Fibroblast of upper back skin (primary cell): ENCODE results near the gene PLTP.
"Not testable (repeated sequence)": the region's sequence is repeated elsewhere in the genome, so short reads cannot be mapped to it uniquely, and the experiment has no call there.

Experiments
- DNase-seq: peaks from one replicate; pipeline ENCODE4 v3.0.0-alpha.2; 2013

PLTP gene, protein sequence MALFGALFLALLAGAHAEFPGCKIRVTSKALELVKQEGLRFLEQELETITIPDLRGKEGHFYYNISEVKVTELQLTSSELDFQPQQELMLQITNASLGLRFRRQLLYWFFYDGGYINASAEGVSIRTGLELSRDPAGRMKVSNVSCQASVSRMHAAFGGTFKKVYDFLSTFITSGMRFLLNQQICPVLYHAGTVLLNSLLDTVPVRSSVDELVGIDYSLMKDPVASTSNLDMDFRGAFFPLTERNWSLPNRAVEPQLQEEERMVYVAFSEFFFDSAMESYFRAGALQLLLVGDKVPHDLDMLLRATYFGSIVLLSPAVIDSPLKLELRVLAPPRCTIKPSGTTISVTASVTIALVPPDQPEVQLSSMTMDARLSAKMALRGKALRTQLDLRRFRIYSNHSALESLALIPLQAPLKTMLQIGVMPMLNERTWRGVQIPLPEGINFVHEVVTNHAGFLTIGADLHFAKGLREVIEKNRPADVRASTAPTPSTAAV

DNA sequence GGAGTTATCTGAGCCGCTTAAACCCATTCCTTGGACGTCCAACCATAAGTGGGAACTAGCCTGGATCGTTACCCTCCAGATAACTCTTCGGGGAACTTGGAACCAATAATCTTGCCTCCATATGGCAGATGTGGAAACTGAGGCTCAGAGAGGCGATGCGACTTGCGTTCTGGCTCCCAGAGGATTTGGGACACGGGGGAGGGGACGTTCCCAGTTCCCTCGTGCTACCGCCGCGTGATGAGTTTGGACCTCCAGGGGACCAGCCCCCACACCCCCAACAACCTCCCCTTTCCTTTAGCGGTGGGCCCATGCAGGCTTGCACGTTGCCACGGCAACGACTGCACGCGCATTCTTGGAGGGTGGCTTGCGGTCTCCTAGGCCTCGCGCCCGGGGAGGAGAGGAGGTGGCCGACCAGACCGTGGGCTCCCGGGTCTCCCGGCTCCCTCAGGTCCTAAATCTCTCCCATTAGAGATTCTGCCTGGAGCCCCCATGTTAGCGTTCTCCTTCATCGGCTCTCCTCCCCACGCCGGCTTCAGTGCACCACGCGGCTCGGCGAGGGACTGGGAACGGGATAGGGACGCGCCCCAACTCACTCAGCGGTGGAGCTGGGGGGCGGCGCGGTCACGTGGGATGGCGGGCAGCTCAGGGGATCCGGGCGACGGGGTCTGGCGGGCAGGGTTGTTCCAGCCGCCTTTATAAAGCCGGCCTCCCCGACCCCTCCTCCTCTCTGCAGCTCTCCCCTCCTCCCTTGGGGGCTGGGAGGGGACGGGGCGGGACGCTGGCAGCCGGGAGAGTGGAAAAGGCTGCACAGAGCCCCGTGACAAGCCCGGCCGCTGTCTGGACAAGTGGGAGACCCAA lies at the start of gene PLTP:
Gene PLTP (minus strand): TSS at position 670 of the 858 bp plus-strand sequence. CDS start 703 bp downstream, outside the sequence.
- DNase-seq, result peak; percentile 83

DNA sequence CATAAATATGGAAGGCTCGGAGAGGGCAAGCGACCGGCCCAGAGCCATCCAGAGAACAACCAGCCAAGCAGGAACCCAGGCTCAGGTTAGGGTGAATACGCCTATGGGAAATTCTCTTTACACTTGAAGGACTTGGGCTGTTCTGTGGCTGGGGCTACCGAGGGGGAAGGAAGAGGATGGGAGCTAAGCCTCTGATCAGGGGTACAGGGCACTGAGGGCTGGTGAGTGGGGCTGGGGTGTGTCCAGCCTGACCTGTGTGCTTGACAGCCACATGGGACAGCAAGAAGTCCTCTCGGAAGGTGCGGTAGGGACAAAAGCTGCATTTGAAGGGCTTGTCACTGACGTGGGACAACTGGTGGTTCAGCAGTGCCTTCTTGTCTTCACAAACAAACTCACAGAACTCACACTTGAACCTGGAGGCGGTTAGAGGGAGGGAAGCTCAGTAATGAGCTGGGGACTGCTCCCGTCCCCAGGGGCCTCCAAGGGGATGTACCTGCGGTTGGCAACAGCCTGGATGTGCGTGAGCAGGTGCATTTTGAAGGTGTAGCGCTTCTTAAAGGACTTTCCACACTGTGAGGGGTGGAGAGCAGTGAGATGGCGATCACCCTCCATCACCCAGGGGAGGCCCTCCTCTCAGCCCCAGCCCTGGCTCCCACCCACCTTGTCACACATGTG lies 48.1 kb upstream of the PLTP start:
- no peak for DNase-seq

DNA sequence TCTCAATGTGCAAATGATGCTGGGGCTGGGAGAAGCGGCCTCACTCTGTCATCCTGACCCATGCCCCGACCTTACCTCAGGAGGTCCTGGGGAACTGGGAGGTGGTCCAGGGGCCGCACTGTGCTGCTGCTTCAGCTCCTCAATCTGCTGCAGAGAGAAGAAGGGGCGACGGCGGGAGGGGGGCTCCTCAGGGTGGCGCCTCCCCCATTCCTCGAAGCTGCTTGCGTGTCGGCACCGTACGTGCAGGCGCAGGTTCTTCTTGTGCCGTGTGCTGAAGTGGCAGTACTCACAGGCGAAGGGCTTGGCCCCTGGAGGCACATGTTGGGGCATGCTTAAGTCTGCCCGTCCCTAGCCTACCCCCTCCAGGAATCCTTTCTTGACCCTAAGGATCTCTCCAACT lies 47.2 kb upstream of the PLTP start:
- no peak for DNase-seq

- no peak for DNase-seq
These were observed 46.6 kb upstream of the PLTP start for GRCh38 chr20:45958593-45958992.

GRCh38 chr20:45957021-45957941 lies 45.3 kb upstream of the PLTP start:
- no peak for DNase-seq

DNA sequence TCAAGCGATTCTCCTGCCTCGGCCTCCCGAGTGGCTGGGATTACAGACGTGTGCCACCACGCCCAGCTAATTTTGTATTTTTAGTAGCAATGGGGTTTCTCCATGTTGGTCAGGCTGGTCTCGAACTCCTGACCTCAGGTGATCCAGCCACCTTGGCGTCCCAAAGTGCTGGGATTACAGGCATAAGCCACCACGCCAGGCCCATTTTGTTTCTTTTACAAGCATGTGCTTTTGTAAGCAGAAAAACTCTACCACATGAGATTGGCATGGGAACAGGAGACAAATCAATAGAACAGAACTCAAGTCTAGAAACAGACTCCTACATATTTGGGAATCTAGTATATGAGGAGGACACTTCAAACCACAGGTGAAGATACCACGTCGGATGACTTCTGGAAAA lies 44.4 kb upstream of the PLTP start:
- not testable (repeated sequence) for DNase-seq

- DNase-seq, result no peak
These were observed 41.7 kb upstream of the PLTP start for GRCh38 chr20:45953672-45954071.

- no peak for DNase-seq
These were observed 40.9 kb upstream of the PLTP start for GRCh38 chr20:45952861-45953260.

DNA sequence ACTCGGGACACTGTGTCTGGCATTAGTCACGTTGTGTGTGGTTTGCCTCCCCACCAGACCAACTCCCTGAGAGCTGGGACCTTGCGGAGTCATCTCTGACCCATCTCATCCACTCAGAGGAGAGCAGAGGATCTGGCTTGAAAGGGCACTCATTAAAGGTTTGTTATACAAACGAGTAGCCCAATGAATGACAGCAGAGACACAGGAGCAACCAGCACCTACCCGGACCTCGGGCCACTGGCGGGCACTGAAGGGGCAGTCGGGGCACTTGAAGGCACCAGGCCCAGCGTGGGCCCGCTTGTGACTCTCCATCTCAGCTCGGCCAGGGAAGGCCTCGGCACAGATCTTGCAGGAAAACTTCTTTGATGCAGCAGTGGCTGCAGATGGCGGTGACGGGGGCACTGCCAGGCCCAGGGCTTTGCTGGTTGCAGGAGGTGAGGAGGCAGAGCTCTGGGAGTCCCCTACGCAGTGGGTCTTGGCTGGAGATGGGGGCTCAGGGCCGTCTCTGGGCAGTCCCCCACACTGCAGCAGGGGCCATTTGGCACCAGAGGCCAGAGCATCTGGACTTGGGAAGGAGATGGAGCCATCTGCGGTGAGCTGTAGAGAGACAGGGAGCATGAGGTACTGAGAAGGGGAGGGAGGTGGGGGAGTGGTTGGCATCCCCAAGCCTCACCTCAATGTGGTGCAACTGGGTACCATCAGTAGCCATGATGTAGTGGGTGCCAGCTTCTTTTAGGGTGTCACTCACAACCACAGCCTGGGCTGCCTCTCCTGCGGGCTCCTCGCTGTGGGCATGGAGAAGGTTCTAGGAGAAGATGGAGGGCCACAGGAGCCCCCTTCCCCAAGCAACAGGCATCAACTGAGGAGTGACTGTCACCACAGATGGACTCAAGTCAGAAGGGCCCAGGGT lies 40.2 kb upstream of the PLTP start:
- DNase-seq, result no peak

DNA sequence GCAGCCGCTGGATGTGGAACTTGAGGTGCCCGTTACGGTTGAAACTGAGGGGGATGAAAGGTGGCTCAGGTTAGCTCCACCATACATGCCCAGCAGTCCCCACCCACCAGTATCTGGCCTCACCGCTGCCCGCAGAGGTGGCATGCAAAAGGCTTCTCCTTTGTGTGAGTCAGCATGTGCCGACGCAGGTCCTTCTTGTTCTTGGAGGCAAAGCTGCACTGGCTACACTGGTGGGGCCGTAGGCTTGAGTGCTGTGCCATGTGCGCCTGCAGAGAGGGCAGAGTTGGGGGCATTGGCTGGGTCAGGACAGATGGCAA lies 38.3 kb upstream of the PLTP start:
- DNase-seq, result no peak

- no peak for DNase-seq
These were observed 37.8 kb upstream of the PLTP start for GRCh38 chr20:45949542-45950329.

- no peak for DNase-seq
These were observed 37.0 kb upstream of the PLTP start for GRCh38 chr20:45948742-45949541.

- DNase-seq, result no peak
These were observed 36.3 kb upstream of the PLTP start for GRCh38 chr20:45948261-45948733.

DNA sequence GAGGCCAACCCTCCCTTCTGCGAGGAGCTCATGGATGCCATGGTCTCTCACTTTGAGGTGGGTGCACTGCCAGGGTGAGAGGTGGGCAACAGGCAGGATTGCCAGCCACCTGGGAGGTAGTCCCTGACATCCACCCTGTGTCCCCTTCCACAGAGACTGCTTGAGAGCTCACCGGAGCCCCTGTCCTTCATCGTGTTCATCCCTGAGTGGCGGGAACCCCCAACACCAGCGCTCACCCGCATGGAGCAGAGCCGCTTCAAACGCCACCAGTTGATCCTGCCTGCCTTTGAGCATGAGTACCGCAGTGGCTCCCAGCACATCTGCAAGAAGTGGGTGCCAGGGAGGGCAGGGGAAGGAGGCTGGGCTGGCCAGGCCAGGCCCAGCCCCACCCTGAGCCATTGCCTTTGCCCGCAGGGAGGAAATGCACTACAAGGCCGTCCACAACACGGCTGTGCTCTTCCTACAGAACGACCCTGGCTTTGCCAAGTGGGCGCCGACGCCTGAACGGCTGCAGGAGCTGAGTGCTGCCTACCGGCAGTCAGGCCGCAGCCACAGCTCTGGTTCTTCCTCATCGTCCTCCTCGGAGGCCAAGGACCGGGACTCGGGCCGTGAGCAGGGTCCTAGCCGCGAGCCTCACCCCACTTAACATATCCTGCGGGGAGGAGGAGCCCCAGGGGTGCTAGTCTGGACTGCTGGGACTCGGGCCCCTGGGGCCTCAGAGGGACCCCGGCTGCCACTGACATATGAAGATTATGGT lies 35.3 kb upstream of the PLTP start:
- DNase-seq, result no peak

DNA sequence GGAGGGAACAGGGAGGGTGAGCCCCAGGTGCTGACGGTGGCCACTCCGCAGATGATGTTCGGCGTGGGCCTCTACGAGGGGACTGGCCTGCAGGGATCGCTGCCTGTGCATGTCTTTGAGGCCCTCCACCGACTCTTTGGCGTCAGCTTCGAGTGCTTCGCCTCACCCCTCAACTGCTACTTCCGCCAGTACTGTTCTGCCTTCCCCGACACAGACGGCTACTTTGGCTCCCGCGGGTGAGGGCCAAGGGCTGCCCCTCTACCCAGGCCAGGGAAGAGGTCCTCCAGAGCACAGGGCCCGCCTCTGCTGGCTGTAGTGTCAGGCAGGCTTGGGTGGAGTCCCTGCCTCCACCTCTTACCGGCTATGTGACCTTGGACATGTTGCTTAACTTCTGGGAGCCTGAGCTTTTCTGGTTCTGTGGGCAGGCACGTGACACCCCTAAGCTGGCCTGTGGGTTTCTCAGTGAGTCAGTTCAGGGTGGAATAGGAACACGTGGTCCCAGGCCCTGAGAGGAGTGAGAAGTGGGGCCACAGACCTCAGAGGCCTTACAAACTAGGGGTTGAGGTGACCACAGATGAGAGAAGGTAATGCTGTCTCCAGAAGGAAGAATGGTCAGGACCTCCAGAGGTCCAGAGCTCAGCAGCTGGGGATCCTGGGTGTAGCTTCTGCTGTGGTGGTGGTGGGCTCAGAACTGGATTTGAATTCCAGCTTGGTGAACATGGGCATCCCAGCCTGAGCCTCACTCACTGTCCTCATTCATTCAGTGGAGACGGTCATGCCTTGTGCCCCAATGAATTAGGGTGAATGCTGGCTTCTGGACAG lies 34.4 kb upstream of the PLTP start:
- no peak for DNase-seq

DNA sequence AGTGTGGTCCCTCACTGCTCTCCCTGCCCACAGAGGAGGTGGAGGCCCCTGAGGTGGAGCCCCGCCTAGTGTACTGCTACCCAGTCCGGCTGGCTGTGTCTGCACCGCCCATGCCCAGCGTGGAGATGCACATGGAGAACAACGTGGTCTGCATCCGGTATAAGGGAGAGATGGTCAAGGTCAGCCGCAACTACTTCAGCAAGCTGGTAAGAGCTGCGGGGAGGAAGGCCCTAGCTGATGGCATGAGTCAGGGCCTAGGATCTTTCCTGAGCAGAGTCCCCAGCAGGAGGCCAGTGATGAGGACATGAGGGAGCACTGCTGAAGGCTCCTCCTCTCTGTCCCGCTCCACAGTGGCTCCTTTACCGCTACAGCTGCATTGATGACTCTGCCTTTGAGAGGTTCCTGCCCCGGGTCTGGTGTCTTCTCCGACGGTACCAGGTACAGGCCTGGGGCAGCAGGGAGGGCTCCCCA lies 33.8 kb upstream of the PLTP start:
- peak; percentile 26 for DNase-seq

- no peak for DNase-seq
These were observed 33.2 kb upstream of the PLTP start for GRCh38 chr20:45944965-45945677.
